A673 (cell line): ENCODE results near the gene CDK1. TPM values are rescaled to one million over a fixed set of nuclear protein-coding genes. Genes with fewer than 3 reads are reported as not detected.

Experiments used
- Bru-seq: library from RNA; stranded (reverse); fragments of 400-500 nt; gene quantifications from one replicate; lab custom pipeline; 2021; lab: Mats Ljungman, UMichigan
- BruChase-seq, 2 experiments: library from RNA; stranded (reverse); fragments of 400-500 nt; gene quantifications; one replicate each; lab custom pipeline; 2021; lab: Mats Ljungman, UMichigan
- BruUV-seq: library from RNA; stranded (reverse); fragments of 400-500 nt; replicated peaks from 2 replicates; lab custom pipeline; 2021; lab: Mats Ljungman, UMichigan
- CTCF ChIA-PET: fragments of 300-600 bp; sonication (Branson Sonifier 250); formaldehyde crosslinking; loops from one replicate; lab custom pipeline; 2022; ENCODE audit warnings: antibody characterized with exemption; lab: Charles Lee
- POLR2A ChIA-PET: fragments of 300-600 bp; sonication (Branson Sonifier 250); formaldehyde crosslinking; loops from one replicate; lab custom pipeline; 2022; ENCODE audit warnings: antibody characterized with exemption; ENCODE audit not compliant: low non-redundant PET; lab: Charles Lee
- DNase-seq: peaks from one replicate; pipeline ENCODE4 v3.0.0-alpha.2; 2015; ENCODE audit warnings: low spot score
- H3K27ac ChIP-seq: fragments of 200-600 bp; sonication (generic); 2 replicates; pipeline ENCODE4 v1.5.1; 2016; ENCODE audit warnings: mixed run types, low read depth, mild to moderate bottlenecking, mixed read lengths, antibody characterized with exemption, low read length; ENCODE audit not compliant: poor library complexity, severe bottlenecking
- H3K27me3 ChIP-seq: fragments of 200-600 bp; sonication (generic); replicated peaks from 2 replicates; pipeline ENCODE4 v1.6.1; 2017; ENCODE audit warnings: mixed run types, low read depth, mild to moderate bottlenecking, mixed read lengths, antibody characterized with exemption, low read length; ENCODE audit not compliant: insufficient read depth, poor library complexity
- H3K36me3 ChIP-seq: fragments of 200-600 bp; sonication (generic); 2 replicates; pipeline ENCODE4 v1.6.1; 2016; ENCODE audit warnings: mixed run types, mild to moderate bottlenecking, mixed read lengths, antibody characterized with exemption, low read length; ENCODE audit not compliant: insufficient read depth, poor library complexity, severe bottlenecking
- H3K4me1 ChIP-seq: fragments of 200-600 bp; sonication (generic); 2 replicates; pipeline ENCODE4 v1.6.1; 2017; ENCODE audit warnings: mixed run types, mild to moderate bottlenecking, mixed read lengths, antibody characterized with exemption, low read length; ENCODE audit not compliant: insufficient read depth, poor library complexity, severe bottlenecking
- H3K4me3 ChIP-seq: fragments of 200-600 bp; sonication (generic); 2 replicates; pipeline ENCODE4 v1.5.1; 2016; ENCODE audit warnings: low read depth, mixed run types, mild to moderate bottlenecking, mixed read lengths, low read length; ENCODE audit not compliant: poor library complexity, severe bottlenecking
- H3K9me3 ChIP-seq: fragments of 200-600 bp; sonication (generic); 2 replicates; pipeline ENCODE4 v1.6.1; 2016; ENCODE audit warnings: mixed run types, low read depth, mild to moderate bottlenecking, mixed read lengths, antibody characterized with exemption, low read length; ENCODE audit not compliant: poor library complexity, severe bottlenecking
- CTCF ChIP-seq: fragments of 300-800, 200-600 bp; sonication (generic); conservative IDR thresholded peaks from 2 replicates; pipeline ENCODE4 v1.5.1; 2017; ENCODE audit warnings: low read depth, mild to moderate bottlenecking, antibody characterized with exemption, low read length, moderate library complexity, mixed read lengths
- EZH2 ChIP-seq: fragments of 200-600 bp; sonication (generic); IDR thresholded peaks from 2 replicates; pipeline ENCODE4 v1.6.1; 2017; ENCODE audit warnings: borderline replicate concordance, low read depth, mild to moderate bottlenecking, mixed read lengths, antibody characterized with exemption, low read length; ENCODE audit not compliant: poor library complexity, severe bottlenecking
- intact Hi-C: fragments of 100-400 bp; cut with micrococcal nuclease; formaldehyde crosslinking; loops from one replicate; pipeline ENCODE4 v1.10.0; 2022; ENCODE audit not compliant: unreplicated experiment
- long read RNA-seq: library from polyadenylated mRNA; stranded (forward); transcript quantifications from one replicate; pipeline ENCODE4 v2.0.0, GENCODE V29; 2022
- total RNA-seq: library from RNA; stranded (reverse); gene quantifications from 2 replicates; pipeline ENCODE4 v1.2.3, GENCODE V29; 2021

The CDK1 gene
- total RNA-seq, result 153 and 168 TPM in 2 replicates
- percentile 99 among the genes with signal in this experiment for Bru-seq, nascent RNA
- percentile 97 among the genes with signal in this experiment for BruChase-seq, experiment 1, labeled RNA remaining after a 2-hour chase
- BruChase-seq, experiment 2, labeled RNA remaining after a 6-hour chase, result percentile 97 among the genes with signal in this experiment
- long read RNA-seq, transcript CDK1-201 (7 exons, 1,733 nt), result minor isoform, 6 of 471 reads
- long read RNA-seq, transcript CDK1-203 (8 exons, 1,913 nt), result major isoform, 385 of 471 reads
- long read RNA-seq, partial matches to known transcripts, result 12 of 471 reads
- long read RNA-seq, other reads (novel, unspliced or antisense), result 68 of 471 reads

- H3K4me1 ChIP-seq, result peaks cover 24% of the 10 kb centered on the region
- H3K36me3 ChIP-seq, result peaks cover 32% of the 10 kb centered on the region
- peak; percentile 100 for DNase-seq
- TF ChIP-seq EZH2 (no peak), CTCF (no peak)
- no peaks in the 10 kb centered on the region for H3K27me3 ChIP-seq
- peak within 1 kb of the TSS; percentile 86 for H3K4me3 ChIP-seq
- peak within 1 kb of the TSS; percentile 94 for H3K27ac ChIP-seq
- intact Hi-C loops, result loop anchor here (10.0 kb wide), 2 partner anchors 234 to 674 kb away; no protein-coding TSS in a partner anchor
- CTCF ChIA-PET, result interaction anchor here (0.5 to 1.2 kb wide), 2 partner anchors 10 to 55 kb away, joined by 4 to 6 read pairs; no protein-coding TSS in a partner anchor
- BruUV-seq, result no TSS peak
- no peaks in the 10 kb centered on the region for H3K9me3 ChIP-seq
- POLR2A ChIA-PET, result no interaction called here
Observed at GRCh38 chr10:60778214-60778970, at the start of gene CDK1. Gene CDK1, plus strand, starts transcription at chr10:60778478. Its CDS starts 1,688 bp downstream, at chr10:60780166.

- TF ChIP-seq CTCF, result no peak
- no peak for TF ChIP-seq EZH2
- no peak for DNase-seq
- no TSS peak for BruUV-seq
- Histone ChIP-seq H3K9me3 (no peaks in the 10 kb centered on the region), H3K4me1 (no peaks in the 10 kb centered on the region), H3K4me3 (no peak overlapping the region), H3K27ac (no peak overlapping the region), H3K36me3 (no peaks in the 10 kb centered on the region), H3K27me3 (no peaks in the 10 kb centered on the region)
- POLR2A ChIA-PET, result no interaction called here
- intact Hi-C loops, result no loop called here
- CTCF ChIA-PET, result no interaction called here
Observed at GRCh38 chr10:60729106-60729505, 49.2 kb upstream of the CDK1 start.

GRCh38 chr10:60731134-60731885 lies 47.0 kb upstream of the CDK1 start:
- TSS peak; percentile 39 for BruUV-seq
- DNase-seq, result no peak
- TF ChIP-seq EZH2 (no peak), CTCF (no peak)
- Histone ChIP-seq H3K9me3 (no peaks in the 10 kb centered on the region), H3K4me3 (no peak overlapping the region), H3K36me3 (no peaks in the 10 kb centered on the region), H3K27me3 (no peaks in the 10 kb centered on the region), H3K27ac (no peak overlapping the region), H3K4me1 (no peaks in the 10 kb centered on the region)
- intact Hi-C loops, result no loop called here
- ChIA-PET CTCF (no interaction called here), POLR2A (no interaction called here)
